HG02759 (cell line): ENCODE data around the gene CX3CR1.
A peak's percentile ranks its signal among the peaks of the same experiment; 100 is the strongest.
"Not testable (repeated sequence)": the region's sequence is repeated elsewhere in the genome, so short reads cannot be mapped to it uniquely, and the experiment has no call there.

ENCODE experiments used
- ATAC-seq: cut with Tn5 transposase; IDR thresholded peaks from one replicate; pipeline ENCODE4 v1.9.1; 2021; ENCODE audit warnings: mild to moderate bottlenecking, moderate library complexity; ENCODE audit not compliant: unreplicated experiment

Gene CX3CR1, protein sequence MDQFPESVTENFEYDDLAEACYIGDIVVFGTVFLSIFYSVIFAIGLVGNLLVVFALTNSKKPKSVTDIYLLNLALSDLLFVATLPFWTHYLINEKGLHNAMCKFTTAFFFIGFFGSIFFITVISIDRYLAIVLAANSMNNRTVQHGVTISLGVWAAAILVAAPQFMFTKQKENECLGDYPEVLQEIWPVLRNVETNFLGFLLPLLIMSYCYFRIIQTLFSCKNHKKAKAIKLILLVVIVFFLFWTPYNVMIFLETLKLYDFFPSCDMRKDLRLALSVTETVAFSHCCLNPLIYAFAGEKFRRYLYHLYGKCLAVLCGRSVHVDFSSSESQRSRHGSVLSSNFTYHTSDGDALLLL

GRCh38 chr3:39279745-39280517 is at the start of gene CX3CR1:
Gene CX3CR1 (minus strand): TSS chr3:39280036. CDS start chr3:39266509, 13,527 bp downstream.
- no peak for ATAC-seq

- no peak for ATAC-seq
Observed at GRCh38 chr3:39329493-39329892, 49.7 kb upstream of the CX3CR1 start, which contains the start of gene CCR8. Gene CCR8 (plus strand): TSS chr3:39329709. CDS start chr3:39332332, 2,623 bp downstream.

DNA sequence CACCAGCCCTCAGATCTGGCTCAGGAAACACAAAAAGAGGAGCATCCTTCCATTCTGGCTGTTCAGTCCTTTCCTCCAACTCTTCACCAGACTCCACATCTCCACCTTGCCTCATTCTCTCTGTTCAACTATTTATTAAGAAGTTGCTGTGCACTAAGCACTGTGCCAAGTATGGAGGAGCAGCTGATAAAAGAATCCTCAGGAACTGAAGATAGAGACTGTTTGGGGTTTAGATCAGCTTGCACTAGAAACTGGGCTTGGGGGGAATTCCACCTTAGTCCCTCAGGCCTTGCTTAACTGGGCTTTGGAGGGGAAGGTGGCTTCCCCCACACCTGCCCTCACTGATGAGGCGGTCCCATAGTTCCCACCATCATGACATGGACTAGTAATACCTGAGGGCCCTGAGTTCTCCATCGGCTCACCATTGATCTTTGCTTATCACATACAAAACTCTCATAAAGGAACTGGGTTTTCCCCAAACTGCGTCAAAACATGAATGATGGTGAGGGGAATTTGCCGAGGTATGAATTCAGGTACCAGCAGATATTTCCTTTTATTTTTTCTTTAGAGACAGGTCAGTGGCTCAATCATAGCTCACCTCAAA is 48.0 kb upstream of the CX3CR1 start:
- ATAC-seq = peak; percentile 78

DNA sequence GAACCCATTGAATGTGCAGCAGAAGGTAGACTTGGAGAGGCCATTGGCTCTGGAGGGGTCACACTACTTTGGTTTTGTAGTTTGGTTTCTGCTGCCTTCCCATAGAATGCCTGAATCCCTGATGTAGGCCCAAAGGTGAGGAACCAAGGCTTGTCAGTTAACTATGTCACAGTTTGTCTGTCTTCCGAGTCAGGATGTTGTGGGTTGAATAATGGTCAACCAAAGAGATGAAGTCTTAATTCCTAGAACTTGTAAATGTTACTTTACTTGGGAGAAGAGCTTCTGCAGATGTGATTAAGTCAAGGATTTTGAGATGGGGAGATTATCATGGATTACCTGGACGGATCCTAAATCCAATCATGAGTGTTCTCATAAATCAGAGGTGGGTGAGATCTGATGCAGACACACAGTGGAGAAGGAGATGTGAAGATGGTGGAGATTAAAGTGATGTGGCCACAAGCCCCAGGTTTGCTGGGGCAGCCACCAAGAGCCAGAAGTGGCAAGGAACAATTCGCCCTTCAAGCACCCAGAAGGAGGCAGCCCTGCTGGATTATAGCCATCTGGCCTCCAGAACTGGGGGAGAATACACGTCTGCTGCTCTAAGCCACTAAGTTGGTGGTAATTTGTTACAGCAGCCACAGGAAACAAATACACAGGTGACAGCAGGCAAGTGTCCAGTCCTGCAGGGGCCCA is 47.4 kb upstream of the CX3CR1 start:
- peak; percentile 16 for ATAC-seq

- ATAC-seq = no peak
Observed at GRCh38 chr3:39325236-39325635, 45.4 kb upstream of the CX3CR1 start.

DNA sequence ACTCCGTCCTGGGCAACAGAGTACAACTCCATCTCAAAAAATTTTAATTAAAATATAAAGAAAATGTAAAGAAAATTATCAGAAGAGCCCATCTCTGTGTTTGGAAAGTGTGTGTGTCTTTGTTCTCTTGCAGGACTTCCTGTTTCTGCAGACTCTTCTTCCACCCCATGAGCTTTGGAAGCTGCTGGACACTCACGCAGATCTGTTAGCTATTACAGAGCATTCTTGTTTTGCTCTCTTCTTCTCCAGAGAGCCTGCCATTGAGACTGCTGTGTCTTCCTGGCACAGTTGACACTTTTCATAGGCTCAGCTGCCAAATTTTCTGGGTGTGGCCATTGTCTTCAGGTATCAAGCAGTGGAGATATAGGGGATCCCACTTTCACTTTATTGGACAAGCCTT is 43.7 kb upstream of the CX3CR1 start:
- no peak for ATAC-seq

DNA sequence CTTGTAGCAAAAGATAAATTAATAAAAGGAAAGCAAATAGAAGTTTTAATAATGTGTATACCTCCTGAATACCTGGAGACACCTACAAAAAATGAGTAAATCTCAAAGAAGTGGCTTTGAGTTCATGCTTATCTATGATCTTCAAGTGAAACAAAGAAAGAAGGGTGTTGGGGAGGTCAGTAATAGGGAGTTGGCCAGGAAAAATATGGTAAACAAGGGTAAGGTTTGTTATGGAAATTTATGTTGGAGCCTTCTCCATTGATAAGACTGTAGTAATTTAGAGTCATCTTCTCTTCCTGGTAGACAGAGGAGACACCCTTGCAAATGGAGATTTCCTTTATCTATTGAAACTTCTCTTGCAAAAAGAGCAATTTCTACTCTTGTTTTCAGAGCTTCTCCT is 43.1 kb upstream of the CX3CR1 start:
- ATAC-seq = no peak

DNA sequence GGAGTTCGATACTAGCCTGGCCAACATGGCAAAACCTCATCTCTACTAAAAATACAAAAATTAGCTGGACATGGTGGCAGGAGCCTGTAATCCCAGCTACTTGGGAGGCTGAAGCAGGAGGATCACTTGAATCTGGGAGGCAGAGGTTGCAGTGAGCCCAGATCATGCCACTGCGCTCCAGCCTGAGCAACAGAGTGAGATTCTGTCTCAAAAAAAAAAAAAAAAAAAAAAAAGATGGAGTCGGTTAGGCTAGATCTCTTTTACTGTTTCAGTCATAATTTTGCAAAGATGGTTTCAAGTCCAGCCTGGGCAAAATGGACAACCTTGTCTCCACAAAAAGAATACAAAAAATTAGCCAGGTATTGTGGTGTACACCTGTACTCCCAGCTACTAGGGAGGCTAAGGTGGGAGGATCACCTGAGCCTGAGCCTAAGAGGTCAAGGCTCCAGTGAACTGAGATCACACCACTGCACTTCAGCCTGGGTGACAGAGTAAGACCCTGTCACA is 42.4 kb upstream of the CX3CR1 start:
- ATAC-seq = not testable (repeated sequence)

DNA sequence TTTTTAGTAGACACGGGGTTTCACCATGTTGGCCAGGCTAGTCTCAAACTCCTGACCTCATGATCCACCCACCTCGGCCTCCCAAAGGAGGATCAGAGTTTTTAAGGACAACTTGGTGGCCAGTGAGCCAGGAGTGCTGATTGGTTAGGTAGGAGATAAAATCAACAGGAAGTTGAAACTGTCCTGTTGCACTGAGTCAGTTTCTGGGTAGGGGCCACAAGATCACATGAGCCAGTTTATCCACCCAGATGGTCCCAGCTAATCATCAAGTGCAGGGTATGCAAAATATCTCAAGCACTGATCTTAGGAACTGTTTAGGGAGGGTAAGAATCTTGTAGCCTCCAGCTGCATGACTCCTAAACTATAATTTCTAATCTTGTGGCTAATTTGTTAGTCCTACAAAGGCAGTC is 41.7 kb upstream of the CX3CR1 start:
- ATAC-seq = not testable (repeated sequence)

GRCh38 chr3:39319249-39319648 is 39.4 kb upstream of the CX3CR1 start:
- ATAC-seq = no peak

GRCh38 chr3:39318301-39318700 is 38.5 kb upstream of the CX3CR1 start:
- no peak for ATAC-seq

GRCh38 chr3:39317571-39318169 is 37.8 kb upstream of the CX3CR1 start:
- no peak for ATAC-seq

GRCh38 chr3:39315420-39315819 is 35.6 kb upstream of the CX3CR1 start:
- ATAC-seq = no peak

GRCh38 chr3:39313289-39313688 is 33.5 kb upstream of the CX3CR1 start:
- no peak for ATAC-seq

- ATAC-seq = no peak
Observed at GRCh38 chr3:39302178-39302577, 22.3 kb upstream of the CX3CR1 start.

DNA sequence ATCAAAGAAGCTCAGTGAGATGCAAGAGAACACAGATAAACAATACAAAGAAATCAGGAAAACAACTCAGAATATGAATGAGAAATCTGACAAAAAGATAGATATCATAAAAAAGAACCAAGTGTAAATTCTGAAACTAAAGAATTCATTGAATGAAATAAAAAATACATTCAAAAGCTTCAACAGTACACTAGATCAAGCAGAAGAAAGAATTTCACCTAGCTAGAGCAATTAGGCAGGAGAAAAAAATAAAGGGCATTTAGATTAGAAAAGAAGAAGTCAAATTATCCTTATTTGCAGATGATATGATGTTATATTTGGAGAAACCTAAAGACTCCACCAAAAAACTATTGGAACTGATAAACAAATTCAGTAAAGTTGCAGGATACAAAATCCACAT is 19.4 kb upstream of the CX3CR1 start:
- ATAC-seq = no peak

DNA sequence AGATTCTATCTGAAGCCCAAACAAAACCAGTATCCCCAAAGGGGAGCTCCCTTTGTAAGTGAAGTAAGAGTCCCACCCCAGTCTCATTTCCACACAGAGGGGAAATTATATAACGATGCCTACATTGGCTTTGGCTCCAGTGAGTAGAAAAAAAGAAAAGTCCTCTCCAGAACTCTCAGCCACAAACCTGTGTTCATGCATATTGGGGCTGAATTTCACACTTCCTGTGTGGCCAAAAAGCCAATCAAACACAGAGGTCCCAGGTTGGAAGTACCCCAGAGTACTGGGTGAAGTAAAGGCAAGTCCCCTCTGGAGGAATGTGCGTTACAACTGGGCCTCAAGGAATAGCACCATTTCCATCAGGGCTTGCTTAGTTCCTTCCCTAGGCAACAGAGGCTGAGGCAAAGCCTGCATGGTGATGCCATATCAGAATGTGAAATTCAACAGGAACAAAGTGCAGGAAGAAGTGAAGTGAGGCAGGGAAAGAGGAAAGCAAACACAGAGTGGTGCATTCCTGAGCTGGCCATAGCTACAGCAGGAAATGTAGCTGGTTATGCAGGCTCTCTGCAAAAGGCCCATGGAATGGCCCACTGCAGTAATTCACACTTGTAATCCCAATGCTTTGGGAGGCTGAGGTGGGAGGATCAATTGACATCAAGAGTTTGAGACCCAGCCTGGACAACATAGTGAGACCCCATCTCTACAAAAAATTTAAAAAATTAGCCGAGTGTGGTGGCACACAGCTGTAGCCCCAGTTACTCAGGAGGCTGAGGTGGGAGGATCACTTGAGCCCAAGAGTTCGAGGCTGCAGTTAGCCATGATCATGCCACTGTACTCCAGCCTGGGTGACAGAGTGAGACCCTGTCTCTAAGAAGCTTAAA is 16.6 kb upstream of the CX3CR1 start:
- no peak for ATAC-seq

GRCh38 chr3:39295184-39295775 is 15.4 kb upstream of the CX3CR1 start:
- peak; percentile 88 for ATAC-seq
